SK-N-MC (cell line): ENCODE data around the gene PLA2G3.

Experiments
- EZH2 ChIP-seq: fragments of 200-600 bp; sonication (generic); IDR thresholded peaks from one replicate; pipeline ENCODE4 v1.6.1; 2017; ENCODE audit warnings: antibody characterized with exemption
- FOXP2 ChIP-seq: optimal IDR thresholded peaks from 2 replicates; pipeline ENCODE3; 2011; ENCODE audit warnings: mild to moderate bottlenecking, moderate library complexity; ENCODE audit not compliant: insufficient read depth; ENCODE audit errors: extremely low read length, control extremely low read depth
- POLR2AphosphoS5 ChIP-seq: IDR thresholded peaks from 2 replicates; pipeline ENCODE4 v1.6.1; 2012; ENCODE audit warnings: mild to moderate bottlenecking, low read depth, low read length, borderline replicate concordance

DNA sequence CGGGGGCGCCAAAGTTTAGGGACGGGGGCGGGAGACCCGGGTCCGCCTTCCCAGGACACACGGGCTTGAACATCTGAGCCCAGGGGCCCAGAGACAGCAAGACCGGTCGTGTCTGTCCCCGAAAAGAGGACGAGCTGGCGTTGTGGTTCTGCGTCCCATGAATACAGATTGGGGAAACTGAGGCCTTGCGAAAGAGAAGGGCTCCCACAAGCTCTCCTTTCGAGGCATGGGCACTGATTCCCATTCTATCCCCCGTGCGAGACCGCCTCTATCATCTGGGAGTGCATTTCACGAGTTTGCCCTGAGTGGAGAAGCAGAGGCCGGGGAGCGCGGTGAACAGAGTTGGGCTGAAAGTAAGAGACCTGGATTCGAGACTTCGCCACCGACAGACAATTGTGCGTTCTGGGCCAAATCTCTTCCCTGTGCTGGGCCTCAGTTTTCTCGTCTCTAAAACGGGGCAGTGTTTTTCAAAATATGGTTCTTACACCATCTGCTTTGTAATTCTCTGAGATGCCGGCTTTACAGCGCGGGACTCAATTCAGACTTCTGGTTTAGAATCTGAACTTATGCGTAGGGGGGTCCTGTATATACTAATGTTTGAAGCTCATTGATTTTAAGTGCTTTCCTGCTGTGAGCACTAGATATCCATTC lies 20.1 kb upstream of the PLA2G3 start:
- TF ChIP-seq EZH2 (no peak), POLR2AphosphoS5 (no peak), FOXP2 (no peak)
